Effector CD4-positive, alpha-beta T cell (primary cell): ENCODE measurements around the gene DAAM2.

Source experiments
- DNase-seq: peaks from one replicate; pipeline ENCODE4 v3.0.0-alpha.2; 2020

DAAM2 gene

GRCh38 chr6:39912446-39912845, 120.3 kb downstream of the DAAM2 start:
- DNase-seq, result no peak

- DNase-seq, result no peak
Observed at GRCh38 chr6:39913391-39913916, 121.3 kb downstream of the DAAM2 start.

GRCh38 chr6:39914239-39914638, 122.1 kb downstream of the DAAM2 start:
- DNase-seq, result no peak

GRCh38 chr6:39915866-39916265, 123.7 kb downstream of the DAAM2 start:
- no peak for DNase-seq

- no peak for DNase-seq
Observed at GRCh38 chr6:39917329-39917728, 125.2 kb downstream of the DAAM2 start.

GRCh38 chr6:39917981-39918380, 125.8 kb downstream of the DAAM2 start:
- DNase-seq, result no peak

- no peak for DNase-seq
Observed at GRCh38 chr6:39918831-39919230, 126.7 kb downstream of the DAAM2 start.

- DNase-seq, result no peak
Observed at GRCh38 chr6:39920157-39920556, 128.0 kb downstream of the DAAM2 start.

- no peak for DNase-seq
Observed at GRCh38 chr6:39922821-39923220, 130.6 kb downstream of the DAAM2 start.

- no peak for DNase-seq
Observed at GRCh38 chr6:39923394-39923793, 131.2 kb downstream of the DAAM2 start.

GRCh38 chr6:39923861-39924260, 131.7 kb downstream of the DAAM2 start:
- no peak for DNase-seq

GRCh38 chr6:39924283-39924682, 132.1 kb downstream of the DAAM2 start:
- no peak for DNase-seq

GRCh38 chr6:39925191-39925930, 133.2 kb downstream of the DAAM2 start:
- no peak for DNase-seq

- DNase-seq, result no peak
Observed at GRCh38 chr6:39925931-39926290, 133.7 kb downstream of the DAAM2 start.

GRCh38 chr6:39926668-39927067, 134.5 kb downstream of the DAAM2 start:
- DNase-seq, result no peak

GRCh38 chr6:39927159-39927558, 135.0 kb downstream of the DAAM2 start:
- no peak for DNase-seq

GRCh38 chr6:39929039-39929732, 137.0 kb downstream of the DAAM2 start:
- no peak for DNase-seq

- no peak for DNase-seq
Observed at GRCh38 chr6:39929733-39930461, 137.7 kb downstream of the DAAM2 start.

GRCh38 chr6:39930540-39930939, 138.4 kb downstream of the DAAM2 start:
- no peak for DNase-seq

GRCh38 chr6:39931607-39932006, 139.4 kb downstream of the DAAM2 start:
- no peak for DNase-seq

GRCh38 chr6:39932386-39932910, 140.3 kb downstream of the DAAM2 start:
- DNase-seq, result no peak

GRCh38 chr6:39933669-39934130, 141.5 kb downstream of the DAAM2 start:
- no peak for DNase-seq

- DNase-seq, result no peak
Observed at GRCh38 chr6:39934131-39934757, 142.1 kb downstream of the DAAM2 start, which contains the start of gene MOCS1. MOCS1 (minus strand) TSS chr6:39934462; CDS start chr6:39934417, 45 bp downstream.
